GM18498 (cell line): Measurements from ENCODE around the gene ADAM10.

Experiments
- ATAC-seq: cut with Tn5 transposase; IDR thresholded peaks from one replicate; pipeline ENCODE4 v1.9.1; 2021; ENCODE audit warnings: mild to moderate bottlenecking, moderate library complexity; ENCODE audit not compliant: unreplicated experiment

The ADAM10 gene

DNA sequence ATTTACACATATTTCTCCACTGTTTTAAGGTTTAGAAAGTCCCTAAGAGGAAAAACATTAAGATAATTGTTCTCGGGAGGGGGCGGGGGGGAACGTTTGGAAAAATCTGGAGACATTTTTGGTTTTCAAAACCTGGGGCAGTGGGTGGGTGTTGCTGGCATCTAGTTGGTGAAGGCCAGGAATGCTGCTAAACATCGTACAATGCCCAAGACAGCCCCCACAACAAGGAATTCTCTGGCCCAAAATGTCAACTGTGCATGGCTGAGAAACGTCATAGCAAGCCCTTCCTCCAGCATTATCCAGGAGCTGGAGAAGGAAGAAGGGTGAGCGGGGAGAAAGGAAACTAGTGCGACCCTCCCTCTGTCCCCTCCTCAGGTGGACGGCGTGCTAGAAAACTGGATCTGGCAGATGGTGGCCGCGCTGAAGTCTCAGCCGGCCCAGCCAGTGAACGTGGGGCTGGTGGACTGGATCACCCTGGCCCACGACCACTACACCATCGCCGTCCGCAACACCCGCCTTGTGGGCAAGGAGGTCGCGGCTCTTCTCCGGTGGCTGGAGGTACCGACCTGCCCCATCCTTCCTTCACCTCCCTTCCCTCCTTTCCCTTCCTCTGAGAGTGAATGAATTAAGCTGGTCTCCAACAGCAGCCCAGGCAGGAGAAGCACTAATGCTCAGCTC, 208.0 kb downstream of the ADAM10 start:
- no peak for ATAC-seq

DNA sequence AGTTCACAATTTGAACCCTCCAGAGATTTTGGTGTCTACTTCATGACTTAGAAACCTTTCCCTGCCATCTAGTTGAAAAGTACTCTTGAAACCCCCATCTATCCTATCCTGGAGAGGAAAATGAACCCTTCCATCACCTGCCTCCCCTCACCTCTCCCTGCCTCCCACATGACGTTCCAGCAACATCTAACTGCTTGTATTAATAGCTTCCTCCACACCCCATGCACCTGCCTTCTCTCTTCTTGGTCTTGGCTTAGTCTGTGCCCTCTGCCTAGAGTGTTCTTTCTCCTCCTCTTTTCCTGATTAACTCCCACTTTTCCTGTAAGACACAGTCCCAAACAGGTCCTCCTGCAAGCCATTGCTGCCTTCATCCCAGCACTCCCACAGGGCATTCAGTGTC, 210.0 kb downstream of the ADAM10 start:
- ATAC-seq, result no peak

DNA sequence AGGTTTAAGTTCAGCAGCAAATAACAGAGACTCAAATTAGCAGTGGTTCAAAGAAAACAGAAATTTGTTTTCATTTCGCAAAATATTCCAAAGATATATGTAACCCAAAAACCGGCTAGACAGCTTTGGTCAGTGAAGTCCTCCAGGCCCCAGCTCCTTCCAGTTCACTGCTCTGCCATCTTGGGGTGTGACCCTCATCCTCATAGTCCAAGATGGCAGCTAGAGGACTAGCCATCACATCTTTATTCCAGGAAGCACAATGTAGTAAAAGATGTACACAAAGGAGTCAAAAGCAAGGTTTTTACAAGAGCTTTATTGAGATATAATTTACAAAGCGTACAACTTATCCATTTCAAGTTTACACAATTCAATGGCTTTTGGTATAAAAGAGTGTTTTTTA, 210.6 kb downstream of the ADAM10 start:
- no peak for ATAC-seq
